ENCODE measurements around the gene ATOX1.

GRCh38 chr5:151735646-151736045, 22.8 kb downstream of the ATOX1 start:
- no peak for TF ChIP-seq CTCF (IDR thresholded peaks at IDR 0.05; ENCODE audit: low read length)
- no peak for TF ChIP-seq EZH2 (optimal IDR thresholded peaks at IDR 0.05; ENCODE audit: low read depth, low read length)
